Karpas-422 (cell line): ENCODE measurements around the gene KIAA1549. TPM values are rescaled to one million over a fixed set of nuclear protein-coding genes. Genes with fewer than 3 reads are reported as not detected.

Experiments used
- DNase-seq: peaks from one replicate; pipeline ENCODE4 v3.0.0-alpha.2; 2015
- H2AFZ ChIP-seq: fragments of 200-600 bp; sonication (generic); 2 replicates; pipeline ENCODE4 v1.6.1; 2014; ENCODE audit warnings: antibody characterized with exemption, low read length, mixed read lengths
- H3K27ac ChIP-seq: fragments of 200-600 bp; sonication (generic); 2 replicates; pipeline ENCODE4 v1.5.1; 2014; ENCODE audit warnings: mild to moderate bottlenecking, low read length, moderate library complexity
- H3K27me3 ChIP-seq: fragments of 200-600 bp; sonication (generic); 2 replicates; pipeline ENCODE4 v1.6.1; 2014; ENCODE audit warnings: low read length, mixed read lengths
- H3K36me3 ChIP-seq: fragments of 200-600 bp; sonication (generic); 2 replicates; pipeline ENCODE4 v1.6.1; 2014; ENCODE audit warnings: low read length, mixed read lengths; ENCODE audit not compliant: insufficient read depth
- H3K4me1 ChIP-seq: fragments of 200-600 bp; sonication (generic); 2 replicates; pipeline ENCODE4 v1.6.1; 2014; ENCODE audit warnings: mild to moderate bottlenecking, low read length, mixed read lengths
- H3K4me2 ChIP-seq: fragments of 200-600 bp; sonication (generic); 2 replicates; pipeline ENCODE4 v1.6.1; 2014; ENCODE audit warnings: low read length, low read depth, mild to moderate bottlenecking; ENCODE audit not compliant: poor library complexity, severe bottlenecking
- H3K4me3 ChIP-seq: fragments of 200-600 bp; sonication (generic); 2 replicates; pipeline ENCODE4 v1.5.1; 2014; ENCODE audit warnings: mild to moderate bottlenecking, antibody characterized with exemption, low read length, mixed read lengths
- H3K79me2 ChIP-seq: fragments of 200-600 bp; sonication (generic); 2 replicates; pipeline ENCODE4 v1.6.1; 2014; ENCODE audit warnings: mild to moderate bottlenecking, low read length, mixed read lengths
- H3K9ac ChIP-seq: fragments of 200-600 bp; sonication (generic); 2 replicates; pipeline ENCODE4 v1.6.0; 2014; ENCODE audit warnings: low read length
- H3K9me2 ChIP-seq: fragments of 200-600 bp; sonication (generic), shearing (Covaris generic); replicated peaks from 2 replicates; pipeline ENCODE4 v1.6.0; 2014; ENCODE audit warnings: mild to moderate bottlenecking, low read length, moderate library complexity; ENCODE audit not compliant: insufficient read depth
- H3K9me3 ChIP-seq: fragments of 300-700, 200-600 bp; sonication (generic); 2 replicates; pipeline ENCODE4 v1.6.1; 2014; ENCODE audit warnings: low read length, mixed read lengths
- H4K20me1 ChIP-seq: fragments of 200-600 bp; sonication (generic); 2 replicates; pipeline ENCODE4 v1.6.1; 2014; ENCODE audit warnings: mild to moderate bottlenecking, antibody characterized with exemption, low read length, low read depth; ENCODE audit not compliant: insufficient read depth
- total RNA-seq: library from RNA; depleted of rRNA; stranded (reverse); fragments of >200 nt; shearing (Covaris generic); gene quantifications from 2 replicates; pipeline ENCODE4 v1.2.3, GENCODE V29; 2014; ENCODE audit warnings: low replicate concordance

KIAA1549 gene
- total RNA-seq, 1 experiment from 2014 or later, result not detected

DNA sequence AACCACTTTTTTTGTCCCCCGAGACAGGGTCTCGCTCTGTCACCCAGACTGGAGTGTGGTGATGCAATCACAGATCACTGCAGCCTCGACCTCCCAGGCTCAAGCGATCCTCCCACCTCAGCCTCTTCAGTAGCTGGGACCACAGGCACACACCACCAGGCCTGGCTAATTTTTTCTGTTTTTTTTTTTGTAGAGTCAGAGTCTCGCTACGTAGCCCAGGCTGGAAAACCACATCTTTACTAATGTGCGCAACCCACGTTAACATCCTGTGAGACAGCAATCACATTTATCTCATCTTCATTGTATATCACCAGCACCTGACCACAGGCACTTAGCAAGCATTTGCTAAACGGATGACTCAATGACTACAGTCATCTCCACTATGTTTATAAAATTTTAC is 105.4 kb downstream of the KIAA1549 start:
- H3K9me2 ChIP-seq, result no peaks in the 10 kb centered on the region
- no peaks in the 10 kb centered on the region for H3K79me2 ChIP-seq
- H3K4me1 ChIP-seq, result no peaks in the 10 kb centered on the region
- H3K36me3 ChIP-seq, result no peaks in the 10 kb centered on the region
- no peak overlapping the region for H3K27ac ChIP-seq
- no peaks in the 10 kb centered on the region for H4K20me1 ChIP-seq
- no peak overlapping the region for H3K9ac ChIP-seq
- no peak overlapping the region for H2AFZ ChIP-seq
- no peak overlapping the region for H3K4me3 ChIP-seq
- no peak overlapping the region for H3K4me2 ChIP-seq
- H3K27me3 ChIP-seq, result no peaks in the 10 kb centered on the region
- no peaks in the 10 kb centered on the region for H3K9me3 ChIP-seq
- no peak for DNase-seq

GRCh38 chr7:138873220-138873892 is 107.8 kb downstream of the KIAA1549 start:
- Histone ChIP-seq H3K4me2 (no peak overlapping the region), H3K27ac (no peak overlapping the region), H3K79me2 (no peaks in the 10 kb centered on the region), H3K4me1 (no peaks in the 10 kb centered on the region), H3K9me3 (no peaks in the 10 kb centered on the region), H2AFZ (no peak overlapping the region), H3K4me3 (no peak overlapping the region), H3K27me3 (no peaks in the 10 kb centered on the region), H3K36me3 (no peaks in the 10 kb centered on the region), H3K9ac (no peak overlapping the region), H4K20me1 (no peaks in the 10 kb centered on the region), H3K9me2 (no peaks in the 10 kb centered on the region)
- no peak for DNase-seq

- Histone ChIP-seq H3K9me2 (no peaks in the 10 kb centered on the region), H4K20me1 (no peaks in the 10 kb centered on the region), H3K4me1 (no peaks in the 10 kb centered on the region), H3K4me3 (no peak overlapping the region), H3K9me3 (no peaks in the 10 kb centered on the region), H3K27ac (no peak overlapping the region), H3K79me2 (no peaks in the 10 kb centered on the region), H3K9ac (no peak overlapping the region), H3K4me2 (no peak overlapping the region), H2AFZ (no peak overlapping the region), H3K36me3 (no peaks in the 10 kb centered on the region), H3K27me3 (no peaks in the 10 kb centered on the region)
- DNase-seq, result no peak
These were observed 108.6 kb downstream of the KIAA1549 start for GRCh38 chr7:138872576-138872975.

- H2AFZ ChIP-seq, result no peak overlapping the region
- no peaks in the 10 kb centered on the region for H3K4me1 ChIP-seq
- no peak overlapping the region for H3K4me3 ChIP-seq
These were observed 109.4 kb downstream of the KIAA1549 start for GRCh38 chr7:138871814-138872090.

GRCh38 chr7:138871065-138871813 is 110.0 kb downstream of the KIAA1549 start:
- no peak for DNase-seq
- no peak overlapping the region for H3K4me2 ChIP-seq
- no peaks in the 10 kb centered on the region for H3K4me1 ChIP-seq
- no peak overlapping the region for H3K4me3 ChIP-seq
- H3K27me3 ChIP-seq, result no peaks in the 10 kb centered on the region
- H2AFZ ChIP-seq, result no peak overlapping the region
- no peaks in the 10 kb centered on the region for H3K9me3 ChIP-seq
- no peak overlapping the region for H3K9ac ChIP-seq
- H4K20me1 ChIP-seq, result no peaks in the 10 kb centered on the region
- no peaks in the 10 kb centered on the region for H3K36me3 ChIP-seq
- H3K27ac ChIP-seq, result no peak overlapping the region
- no peaks in the 10 kb centered on the region for H3K9me2 ChIP-seq
- H3K79me2 ChIP-seq, result no peaks in the 10 kb centered on the region

More at GRCh38 chr7:138871814-138872090, 109.4 kb downstream of the KIAA1549 start:
- no peaks in the 10 kb centered on the region for H3K9me2 ChIP-seq
- no peaks in the 10 kb centered on the region for H3K79me2 ChIP-seq
- no peak for DNase-seq
- H3K9ac ChIP-seq, result no peak overlapping the region
- no peak overlapping the region for H3K4me2 ChIP-seq
- H3K9me3 ChIP-seq, result no peaks in the 10 kb centered on the region
- no peaks in the 10 kb centered on the region for H3K27me3 ChIP-seq
- H3K36me3 ChIP-seq, result no peaks in the 10 kb centered on the region
- no peaks in the 10 kb centered on the region for H4K20me1 ChIP-seq
- H3K27ac ChIP-seq, result no peak overlapping the region

- Histone ChIP-seq H3K27ac (no peak overlapping the region), H3K36me3 (no peaks in the 10 kb centered on the region), H3K4me1 (no peaks in the 10 kb centered on the region), H4K20me1 (no peaks in the 10 kb centered on the region), H3K9ac (no peak overlapping the region), H3K9me3 (no peaks in the 10 kb centered on the region), H3K4me2 (no peak overlapping the region), H3K27me3 (no peaks in the 10 kb centered on the region), H2AFZ (no peak overlapping the region), H3K9me2 (no peaks in the 10 kb centered on the region), H3K4me3 (no peak overlapping the region), H3K79me2 (no peaks in the 10 kb centered on the region)
- DNase-seq, result no peak
These were observed 111.8 kb downstream of the KIAA1549 start for GRCh38 chr7:138869353-138869752.

- Histone ChIP-seq H3K4me3 (no peak overlapping the region), H3K27ac (no peak overlapping the region), H3K36me3 (no peaks in the 10 kb centered on the region), H3K9ac (no peak overlapping the region), H3K4me1 (no peaks in the 10 kb centered on the region), H3K4me2 (no peak overlapping the region), H3K9me2 (no peaks in the 10 kb centered on the region), H4K20me1 (no peaks in the 10 kb centered on the region), H3K9me3 (no peaks in the 10 kb centered on the region), H3K79me2 (no peaks in the 10 kb centered on the region), H2AFZ (no peak overlapping the region), H3K27me3 (no peaks in the 10 kb centered on the region)
- no peak for DNase-seq
These were observed 112.5 kb downstream of the KIAA1549 start for GRCh38 chr7:138868711-138869110.

DNA sequence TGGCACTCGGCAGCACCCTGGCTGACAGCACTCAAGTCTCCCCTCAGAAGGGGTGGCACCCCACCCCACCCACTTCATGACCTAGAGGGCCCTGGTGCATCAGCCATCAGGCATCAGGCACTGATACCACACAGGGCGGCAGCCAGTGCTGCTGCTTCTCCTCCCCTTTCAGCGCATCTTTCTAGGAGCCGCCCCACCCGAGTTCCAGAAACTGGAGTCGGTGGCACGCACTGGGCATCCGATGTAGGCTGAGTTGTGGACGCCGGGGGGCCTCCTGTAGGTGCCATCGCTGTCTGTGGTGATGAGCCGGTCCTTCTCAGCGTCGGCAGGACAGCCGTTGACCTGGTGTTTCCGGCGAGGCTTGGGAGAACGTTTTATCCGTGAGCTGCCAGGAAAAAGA is 113.4 kb downstream of the KIAA1549 start:
- Histone ChIP-seq H3K4me3 (no peak overlapping the region), H4K20me1 (no peaks in the 10 kb centered on the region), H3K9me2 (no peaks in the 10 kb centered on the region), H3K27ac (no peak overlapping the region), H3K27me3 (no peaks in the 10 kb centered on the region), H3K4me1 (no peaks in the 10 kb centered on the region), H3K4me2 (no peak overlapping the region), H3K79me2 (no peaks in the 10 kb centered on the region), H3K9ac (no peak overlapping the region), H2AFZ (no peak overlapping the region), H3K9me3 (no peaks in the 10 kb centered on the region), H3K36me3 (no peaks in the 10 kb centered on the region)
- no peak for DNase-seq
